ENCODE measurements around the gene INSIG1.

DNA sequence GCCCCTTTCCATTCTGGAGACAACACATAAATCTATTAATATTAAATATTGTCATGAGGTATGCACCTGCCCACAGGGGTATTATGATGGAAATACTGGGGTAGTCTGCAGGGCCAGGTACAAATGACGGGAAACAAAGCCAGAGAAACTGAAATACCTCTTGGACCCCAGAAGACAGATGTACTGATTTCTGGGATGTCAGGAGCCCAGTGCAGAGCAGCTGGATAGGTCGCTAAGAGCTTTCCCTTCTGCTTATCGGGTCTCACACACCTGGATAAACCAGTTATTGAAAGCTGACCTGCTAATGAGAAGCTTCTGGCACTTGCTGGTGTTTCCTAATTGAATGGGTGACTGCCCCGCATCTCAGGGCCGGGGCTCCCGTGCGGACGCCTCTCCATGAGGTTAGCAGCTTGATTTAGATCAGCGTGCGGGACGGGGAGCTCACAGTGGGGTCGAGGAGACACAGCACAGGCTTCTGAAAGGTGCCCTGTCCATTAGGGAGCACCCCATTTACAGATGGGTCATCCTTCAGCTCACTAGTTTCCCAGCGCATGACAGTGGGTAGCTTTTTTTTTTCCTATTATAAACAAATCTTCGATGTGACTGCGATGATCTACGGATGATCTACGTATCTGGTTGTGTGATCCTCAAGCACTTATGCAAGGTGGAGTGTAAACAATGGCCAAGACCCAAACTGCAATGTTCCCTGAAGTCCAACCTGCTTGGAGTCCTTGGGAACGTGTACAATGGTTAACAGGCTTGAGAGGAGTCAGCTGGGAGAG, 1.5 kb upstream of the INSIG1 start:
- TF ChIP-seq, protein P1, sequence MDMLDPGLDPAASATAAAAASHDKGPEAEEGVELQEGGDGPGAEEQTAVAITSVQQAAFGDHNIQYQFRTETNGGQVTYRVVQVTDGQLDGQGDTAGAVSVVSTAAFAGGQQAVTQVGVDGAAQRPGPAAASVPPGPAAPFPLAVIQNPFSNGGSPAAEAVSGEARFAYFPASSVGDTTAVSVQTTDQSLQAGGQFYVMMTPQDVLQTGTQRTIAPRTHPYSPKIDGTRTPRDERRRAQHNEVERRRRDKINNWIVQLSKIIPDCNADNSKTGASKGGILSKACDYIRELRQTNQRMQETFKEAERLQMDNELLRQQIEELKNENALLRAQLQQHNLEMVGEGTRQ (IDR thresholded peaks at IDR 0.05; ENCODE audit: low read depth, low read length), result no peak
- no peak for TF ChIP-seq CTCF (conservative IDR thresholded peaks at IDR 0.05; ENCODE audit: low read depth, low read length)
- no peak for TF ChIP-seq RFX5 (IDR thresholded peaks at IDR 0.05; ENCODE audit: low read depth, low read length)
- TF ChIP-seq POLR2A (IDR thresholded peaks at IDR 0.05; ENCODE audit: low read depth, low read length), result 0 out of 2 replicates have a peak, but pooled peaks have one; percentile 1
- TF ChIP-seq RAD21 (IDR thresholded peaks at IDR 0.05; ENCODE audit: low read length), result no peak
- no peak for TF ChIP-seq RCOR1 (IDR thresholded peaks at IDR 0.05; ENCODE audit: insufficient replicate concordance, low read length)
- no peak for TF ChIP-seq CHD1 (IDR thresholded peaks at IDR 0.05; ENCODE audit: low read depth, low read length)
- TF ChIP-seq ELK1 (IDR thresholded peaks at IDR 0.05; ENCODE audit: borderline replicate concordance, low read depth, low read length), result no peak
- TF ChIP-seq MAZ (IDR thresholded peaks at IDR 0.05; ENCODE audit: borderline replicate concordance, low read depth, low read length), result no peak
- no peak for TF ChIP-seq CEBPB (IDR thresholded peaks at IDR 0.05; ENCODE audit: low read depth, low read length)
- no peak for TF ChIP-seq MAFK (IDR thresholded peaks at IDR 0.05; ENCODE audit: low read depth, low read length)

Data from IMR-90 (cell line).